Suppressor macrophage (primary cell): ENCODE data around the gene SLC6A20.

Experiments
- DNase-seq, 4 experiments: peaks; one replicate each; pipeline ENCODE4 v3.0.0-alpha.2; 2020 to 2022
- total RNA-seq, 17 experiments: gene quantifications; one replicate each; lab custom pipeline; 2026; ENCODE audit warnings: mixed read lengths in 6 of 17, inconsistent platforms in 3 of 17; lab: John Stamatoyannopoulos, UW

SLC6A20 gene
- 0 to 4.0 (median 0) reads per million in 17 experiments for total RNA-seq

- peak in 3 of 4 experiments; percentile 3 to 29 (median 19) for DNase-seq
These were observed at the start of gene SLC6A20 for GRCh38 chr3:45795882-45796765. Gene SLC6A20, minus strand, starts transcription at chr3:45796536. Its CDS starts 117 bp downstream, at chr3:45796419.

- DNase-seq: peak in 2 of 4 experiments; percentile 3 to 20
These were observed 48.3 kb upstream of the SLC6A20 start for GRCh38 chr3:45844616-45845015.

- DNase-seq: no peak
These were observed 46.7 kb upstream of the SLC6A20 start for GRCh38 chr3:45842851-45843625.

- DNase-seq: peak; percentile 97 to 99 (median 98)
These were observed 45.6 kb upstream of the SLC6A20 start, which contains the start of gene LZTFL1 for GRCh38 chr3:45841757-45842491. Gene LZTFL1, minus strand, starts transcription at chr3:45842119. Its CDS starts 128 bp downstream, at chr3:45841991.

GRCh38 chr3:45841420-45841756 lies 45.1 kb upstream of the SLC6A20 start:
- peak; percentile 58 to 69 (median 61) for DNase-seq

GRCh38 chr3:45838466-45838865 lies 42.1 kb upstream of the SLC6A20 start:
- no peak for DNase-seq

- no peak for DNase-seq
These were observed 36.4 kb upstream of the SLC6A20 start for GRCh38 chr3:45832699-45833098.

GRCh38 chr3:45830121-45830520 lies 33.8 kb upstream of the SLC6A20 start:
- DNase-seq: no peak

- no peak for DNase-seq
These were observed 30.6 kb upstream of the SLC6A20 start for GRCh38 chr3:45826908-45827307.

GRCh38 chr3:45826321-45826720 lies 30.0 kb upstream of the SLC6A20 start:
- DNase-seq: no peak

- no peak for DNase-seq
These were observed 24.8 kb upstream of the SLC6A20 start for GRCh38 chr3:45821127-45821526.

GRCh38 chr3:45819543-45819942 lies 23.2 kb upstream of the SLC6A20 start:
- no peak for DNase-seq

- no peak for DNase-seq
These were observed 21.6 kb upstream of the SLC6A20 start for GRCh38 chr3:45817831-45818522.

GRCh38 chr3:45816544-45816943 lies 20.2 kb upstream of the SLC6A20 start:
- no peak for DNase-seq

GRCh38 chr3:45814322-45814721 lies 18.0 kb upstream of the SLC6A20 start:
- no peak for DNase-seq

- DNase-seq: peak in 1 of 4 experiments; percentile 5
These were observed 11.6 kb upstream of the SLC6A20 start for GRCh38 chr3:45807681-45808540.

GRCh38 chr3:45807133-45807532 lies 10.8 kb upstream of the SLC6A20 start:
- DNase-seq: no peak

GRCh38 chr3:45806072-45806471 lies 9.7 kb upstream of the SLC6A20 start:
- no peak for DNase-seq

GRCh38 chr3:45803252-45803935 lies 7.1 kb upstream of the SLC6A20 start:
- DNase-seq: peak in 1 of 4 experiments; percentile 11

- no peak for DNase-seq
These were observed 5.8 kb upstream of the SLC6A20 start for GRCh38 chr3:45802146-45802545.
